A549 (cell line): Measurements from ENCODE around the gene SAP25. TPM values are rescaled to one million over a fixed set of nuclear protein-coding genes. Genes with fewer than 3 reads are reported as not detected.

Experiments used
- ATAC-seq, 2 experiments: fragments of 200-7000 bp in 1 of 2; fragments of >200 bp in 1 of 2; cut with Nextera tagmentation in 1 of 2; cut with Tn5 transposase in 1 of 2; 3 replicates each; pipeline versions ENCODE4 v1.8.0 to v1.9.1; 2018 to 2020; ENCODE audit warnings: mild to moderate bottlenecking in 1 of 2, moderate library complexity in 1 of 2
- CTCF ChIA-PET: fragments of 300-600 bp; sonication (Branson Sonifier 250); formaldehyde crosslinking; extraction: SDS; loops from one replicate; lab custom pipeline; 2021; ENCODE audit warnings: antibody characterized with exemption, inconsistent platforms; lab: Yijun Ruan, JAX
- POLR2A ChIA-PET: fragments of 350-600 bp; formaldehyde crosslinking; extraction: SDS; loops from one replicate; lab custom pipeline; 2021; ENCODE audit warnings: antibody characterized with exemption, inconsistent platforms; lab: Yijun Ruan, JAX
- DNase-seq, 2 experiments: peaks; one replicate each; pipeline versions ENCODE4 v3.0.0 to v3.0.0-alpha.2; 2011 to 2016; ENCODE audit warnings: low read depth in 1 of 2, low spot score in 1 of 2
- FAIRE-seq: peaks from 2 replicates; lab custom pipeline; 2011; peaks lifted over from hg19 to GRCh38; lab: Jason Lieb, UNC
- H3K27ac ChIP-seq, 2 experiments: fragments of >200 bp; sonication (Bioruptor Twin); formaldehyde crosslinking; 3 replicates each; pipeline ENCODE4 v1.5.1; 2016 to 2017
- H3K4me1 ChIP-seq: fragments of >200 bp; sonication (Bioruptor Twin); formaldehyde crosslinking; 3 replicates; pipeline ENCODE4 v1.6.1; 2016
- H3K4me2 ChIP-seq: fragments of >200 bp; sonication (Bioruptor Twin); formaldehyde crosslinking; 3 replicates; pipeline ENCODE4 v1.6.1; 2016
- H3K4me3 ChIP-seq: fragments of >200 bp; sonication (Bioruptor Twin); formaldehyde crosslinking; 3 replicates; pipeline ENCODE4 v1.5.1; 2016
- H3K9me3 ChIP-seq: fragments of >200 bp; sonication (Bioruptor Twin); formaldehyde crosslinking; 3 replicates; pipeline ENCODE4 v1.6.1; 2016
- CHD4 ChIP-seq: fragments of 200-600 bp; sonication (generic); IDR thresholded peaks from 2 replicates; pipeline ENCODE4 v1.6.1; 2016; ENCODE audit warnings: antibody characterized with exemption, mild to moderate bottlenecking, borderline replicate concordance
- EHMT2 ChIP-seq: fragments of 200-600 bp; sonication (generic); IDR thresholded peaks from 2 replicates; pipeline ENCODE4 v1.6.1; 2016; ENCODE audit warnings: antibody characterized with exemption, low read depth, mild to moderate bottlenecking, moderate library complexity
- EP300 ChIP-seq, 2 experiments: fragments of >200 bp; sonication (Bioruptor Twin); formaldehyde crosslinking; IDR thresholded peaks; 2 replicates in 1 of 2; 3 replicates in 1 of 2; pipeline ENCODE4 v1.6.1; 2016 to 2017
- HDAC2 ChIP-seq: fragments of 200-600 bp; sonication (generic); IDR thresholded peaks from 2 replicates; pipeline ENCODE4 v1.6.1; 2016
- HEYL ChIP-seq: fragments of 250-450 bp; sonication (Bioruptor Pico); IDR thresholded peaks from 2 replicates; pipeline ENCODE4 v1.8.0; 2021; ENCODE audit warnings: mild to moderate bottlenecking, moderate library complexity
- HOXA7 ChIP-seq: fragments of 250-450 bp; sonication (Bioruptor Pico); IDR thresholded peaks from 2 replicates; pipeline ENCODE4 v1.5.0; 2020; ENCODE audit warnings: mild to moderate bottlenecking, moderate library complexity
- JUN ChIP-seq, 2 experiments: fragments of >200 bp; sonication (Bioruptor Twin); formaldehyde crosslinking; IDR thresholded peaks; 2 replicates in 1 of 2; 3 replicates in 1 of 2; pipeline ENCODE4 v1.6.1; 2016 to 2017
- KDM1A ChIP-seq: fragments of 200-600 bp; sonication (generic); IDR thresholded peaks from 2 replicates; pipeline ENCODE4 v1.6.1; 2016; ENCODE audit warnings: low read depth, mild to moderate bottlenecking
- KDM5A ChIP-seq: fragments of 200-600 bp; sonication (generic); IDR thresholded peaks from 2 replicates; pipeline ENCODE4 v1.6.1; 2016; ENCODE audit warnings: antibody characterized with exemption, mild to moderate bottlenecking
- MAZ ChIP-seq: fragments of 150-350 bp; IDR thresholded peaks from 2 replicates; pipeline ENCODE4 v1.6.1; 2014; ENCODE audit warnings: antibody characterized with exemption, low read depth, low read length, borderline replicate concordance
- MYC ChIP-seq: IDR thresholded peaks from 2 replicates; pipeline ENCODE4 v1.6.1; 2012; ENCODE audit warnings: mild to moderate bottlenecking, inconsistent platforms, low read length, improper control_type of control experiment, borderline replicate concordance
- NPAS2 ChIP-seq: fragments of 250-450 bp; sonication (Bioruptor Pico); IDR thresholded peaks from 2 replicates; pipeline ENCODE4 v1.8.0; 2022; ENCODE audit warnings: mild to moderate bottlenecking, moderate library complexity, borderline replicate concordance
- PHF8 ChIP-seq: fragments of 200-600 bp; sonication (generic); IDR thresholded peaks from 2 replicates; pipeline ENCODE4 v1.6.1; 2016; ENCODE audit warnings: low read depth, mild to moderate bottlenecking, antibody characterized with exemption, moderate library complexity, borderline replicate concordance
- POLR2A ChIP-seq: IDR thresholded peaks from 2 replicates; pipeline ENCODE4 v1.6.1; 2012; ENCODE audit warnings: mild to moderate bottlenecking, low read length
- RCOR1 ChIP-seq: fragments of 150-350 bp; IDR thresholded peaks from 2 replicates; pipeline ENCODE4 v1.6.1; 2014; ENCODE audit warnings: antibody characterized with exemption, low read length, low read depth
- RFX5 ChIP-seq: fragments of 450-650 bp; IDR thresholded peaks from 2 replicates; pipeline ENCODE4 v1.7.1; 2014; ENCODE audit warnings: antibody characterized with exemption, mild to moderate bottlenecking, moderate library complexity
- RNF2 ChIP-seq: fragments of 200-600 bp; sonication (generic); IDR thresholded peaks from 2 replicates; pipeline ENCODE4 v1.6.1; 2016; ENCODE audit warnings: low read depth, mild to moderate bottlenecking, antibody characterized with exemption, moderate library complexity, borderline replicate concordance
- ZC3H11A ChIP-seq: fragments of 450-650 bp; IDR thresholded peaks from 2 replicates; pipeline ENCODE4 v1.6.1; 2014; ENCODE audit warnings: antibody characterized with exemption, mild to moderate bottlenecking
- WGBS: methylation state at CpG from one replicate; pipeline ENCODE4 v1.1.6; 2017; ENCODE audit errors: missing lambda C conversion rate; 5-methylcytosine and 5-hydroxymethylcytosine counted together
- polyA plus RNA-seq, 4 experiments: library from polyadenylated mRNA; depleted of rRNA in 3 of 4; stranded (reverse); fragments of >200 nt; fragmentation: RNase III in 1 of 4; extraction: RNeasy Plus Mini Kit Qiagen cat#74134 plus additional on column Dnase treatment in 1 of 4; gene quantifications; 2 replicates in 3 of 4; 3 replicates in 1 of 4; pipeline ENCODE4 v1.2.3, GENCODE V29; 2011 to 2017
- TF ChIP-seq, protein P1 (sequence below): fragments of >200 bp; sonication (Bioruptor Twin); formaldehyde crosslinking; IDR thresholded peaks from 2 replicates; pipeline ENCODE4 v1.6.1; 2016
- TF ChIP-seq, protein P2 (sequence below): fragments of >200 bp; sonication (Bioruptor Twin); formaldehyde crosslinking; IDR thresholded peaks from 3 replicates; pipeline ENCODE4 v1.5.1; 2016
- TF ChIP-seq, protein P3 (sequence below): fragments of 200-600 bp; sonication (generic); IDR thresholded peaks from 2 replicates; pipeline ENCODE4 v1.6.1; 2016; ENCODE audit warnings: antibody characterized with exemption, mild to moderate bottlenecking, moderate library complexity
- TF ChIP-seq, protein P4 (sequence below): fragments of 250-450 bp; sonication (Bioruptor Pico); IDR thresholded peaks from 2 replicates; pipeline ENCODE4 v1.5.0; 2020; ENCODE audit warnings: low read depth, mild to moderate bottlenecking, moderate library complexity
- TF ChIP-seq, protein P5 (sequence below): IDR thresholded peaks from 2 replicates; pipeline ENCODE4 v1.6.1; 2012

SAP25 gene
- polyA plus RNA-seq, 2 of the 4 experiments (the other 2 are of a cell fraction) = 0.37 TPM; not detected in 1

DNA sequence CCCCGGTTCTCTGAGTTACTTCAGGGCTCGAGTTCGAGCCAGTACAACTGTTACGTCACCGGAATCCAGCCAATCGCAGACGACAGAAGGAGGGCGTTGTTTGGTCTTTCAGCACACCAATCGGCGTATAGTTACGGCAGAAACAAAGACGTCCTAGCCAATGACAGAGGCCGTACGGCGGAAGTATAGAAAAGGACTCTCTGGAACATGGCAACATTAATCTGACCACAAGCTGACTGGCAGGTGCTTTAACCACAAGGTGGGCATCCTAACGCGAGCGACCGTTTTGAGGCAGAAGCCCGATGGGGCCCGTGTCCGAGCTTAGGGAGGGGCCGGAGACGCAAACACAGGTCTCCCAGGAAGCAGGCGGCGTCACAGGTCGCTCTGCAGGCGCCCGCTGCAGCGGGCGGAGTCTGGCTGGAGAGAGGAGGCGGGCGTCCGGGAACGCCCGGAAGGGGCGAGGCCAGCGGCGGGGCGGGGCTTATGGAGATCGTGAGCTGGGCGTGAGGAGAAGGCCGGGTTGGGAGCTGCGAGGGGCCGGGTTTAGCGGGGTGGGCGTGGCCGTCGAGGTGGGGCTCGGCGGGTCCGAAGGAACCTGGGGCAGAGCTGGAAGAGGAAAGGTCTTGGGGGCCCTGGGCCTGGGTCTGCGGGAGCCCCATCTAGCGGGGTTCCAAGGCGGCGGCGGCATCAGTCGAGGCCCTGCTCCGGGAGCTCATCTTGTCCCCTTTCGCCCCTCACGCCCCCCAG lies 38.5 kb upstream of the SAP25 start, which contains the start of gene MOSPD3:
Gene MOSPD3, plus strand, starts transcription at position 558 of the 747 bp plus-strand sequence. CDS start 252 bp downstream, outside the sequence.
- ChIA-PET POLR2A (interaction anchor here (0.6 to 2.3 kb wide), 22 partner anchors 9 to 278 kb away, joined by 3 to 28 read pairs (median 4); partner anchors contain the start of genes FBXO24, GIGYF1, GNB2 and LRCH4), CTCF (interaction anchor here (0.6 to 8.8 kb wide), 11 partner anchors 15 to 94 kb away, joined by 3 to 69 read pairs (median 5); partner anchors contain the start of gene POP7)
- peak; percentile 97 for ATAC-seq
- H3K27ac ChIP-seq = peak within 1 kb of the TSS; percentile 83 to 90
- peak within 1 kb of the TSS; percentile 67 for H3K4me3 ChIP-seq
- FAIRE-seq = peak; percentile 91
- peak within 1 kb of the TSS; percentile 96 for H3K4me2 ChIP-seq
- no peaks in the 10 kb centered on the region for H3K9me3 ChIP-seq
- TF ChIP-seq KDM1A = no peak
- peak; percentile 80 for TF ChIP-seq PHF8
- TF ChIP-seq NPAS2 (CRISPR knock-in tag) = no peak
- TF ChIP-seq POLR2A = peak; percentile 43
- peak in 1 of 2 experiments; percentile 68; a peak in 1 of 5 replicates for TF ChIP-seq JUN (IDR thresholded peaks at IDR 0.05)
- peak; percentile 84 for TF ChIP-seq RFX5
- TF ChIP-seq, all 56 proteins: peak for 4
- peak; percentile 99 to 100 for DNase-seq
- H3K4me1 ChIP-seq = peaks cover 4% of the 10 kb centered on the region; the same call in 1 of the 3 replicates
- WGBS = 2% methylated on average over 46 of the region's 61 CpGs

DNA sequence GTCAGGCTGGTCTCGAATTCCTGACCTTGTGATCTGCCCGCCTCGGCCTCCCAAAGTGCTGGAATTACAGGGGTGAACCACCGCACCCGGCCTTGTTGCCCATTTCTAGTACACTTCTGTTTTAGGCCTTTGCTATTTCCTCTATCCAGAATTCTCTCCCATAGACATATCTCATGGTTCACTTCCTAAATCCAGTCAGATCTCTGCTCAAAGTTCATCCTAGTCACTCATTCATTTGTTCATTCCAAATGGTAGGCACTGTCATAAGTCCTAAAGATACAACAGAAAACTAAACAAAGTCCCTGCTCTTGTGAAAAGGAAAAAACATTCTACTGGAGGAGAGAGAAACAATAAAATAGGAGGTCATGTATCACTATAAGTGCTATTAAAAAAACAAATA lies 36.3 kb upstream of the SAP25 start:
- POLR2A ChIA-PET = interaction anchor here (1.2 kb wide), 1 partner anchor 24 kb away, joined by 6 read pairs; the partner anchor contains the start of gene FBXO24
- Histone ChIP-seq H3K4me2 (no peak overlapping the region), H3K4me1 (peaks cover 8% of the 10 kb centered on the region; the same call in 1 of the 3 replicates), H3K4me3 (no peak overlapping the region), H3K9me3 (no peaks in the 10 kb centered on the region), H3K27ac (no peak overlapping the region)
- DNase-seq (no peak), FAIRE-seq (no peak), ATAC-seq (no peak)
- CTCF ChIA-PET = interaction anchor here (1.3 to 8.8 kb wide), 2 partner anchors 10 to 17 kb away, joined by 3 to 69 read pairs; no protein-coding TSS in a partner anchor
- 82% methylated on average over 5 of the region's 5 CpGs for WGBS
- TF ChIP-seq RNF2 (no peak), HOXA7 (CRISPR knock-in tag) (no peak), ZC3H11A (no peak), MAZ (no peak), HEYL (CRISPR knock-in tag) (no peak), KDM5A (no peak), RCOR1 (no peak), MYC (no peak), EHMT2 (no peak), CHD4 (no peak), KDM1A (no peak), HDAC2 (no peak), EP300 (IDR thresholded peaks at IDR 0.05) (no peak)
- TF ChIP-seq, protein P1, sequence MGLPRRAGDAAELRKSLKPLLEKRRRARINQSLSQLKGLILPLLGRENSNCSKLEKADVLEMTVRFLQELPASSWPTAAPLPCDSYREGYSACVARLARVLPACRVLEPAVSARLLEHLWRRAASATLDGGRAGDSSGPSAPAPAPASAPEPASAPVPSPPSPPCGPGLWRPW = no peak
- TF ChIP-seq, protein P2, sequence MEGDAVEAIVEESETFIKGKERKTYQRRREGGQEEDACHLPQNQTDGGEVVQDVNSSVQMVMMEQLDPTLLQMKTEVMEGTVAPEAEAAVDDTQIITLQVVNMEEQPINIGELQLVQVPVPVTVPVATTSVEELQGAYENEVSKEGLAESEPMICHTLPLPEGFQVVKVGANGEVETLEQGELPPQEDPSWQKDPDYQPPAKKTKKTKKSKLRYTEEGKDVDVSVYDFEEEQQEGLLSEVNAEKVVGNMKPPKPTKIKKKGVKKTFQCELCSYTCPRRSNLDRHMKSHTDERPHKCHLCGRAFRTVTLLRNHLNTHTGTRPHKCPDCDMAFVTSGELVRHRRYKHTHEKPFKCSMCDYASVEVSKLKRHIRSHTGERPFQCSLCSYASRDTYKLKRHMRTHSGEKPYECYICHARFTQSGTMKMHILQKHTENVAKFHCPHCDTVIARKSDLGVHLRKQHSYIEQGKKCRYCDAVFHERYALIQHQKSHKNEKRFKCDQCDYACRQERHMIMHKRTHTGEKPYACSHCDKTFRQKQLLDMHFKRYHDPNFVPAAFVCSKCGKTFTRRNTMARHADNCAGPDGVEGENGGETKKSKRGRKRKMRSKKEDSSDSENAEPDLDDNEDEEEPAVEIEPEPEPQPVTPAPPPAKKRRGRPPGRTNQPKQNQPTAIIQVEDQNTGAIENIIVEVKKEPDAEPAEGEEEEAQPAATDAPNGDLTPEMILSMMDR = no peak
- TF ChIP-seq, protein P3, sequence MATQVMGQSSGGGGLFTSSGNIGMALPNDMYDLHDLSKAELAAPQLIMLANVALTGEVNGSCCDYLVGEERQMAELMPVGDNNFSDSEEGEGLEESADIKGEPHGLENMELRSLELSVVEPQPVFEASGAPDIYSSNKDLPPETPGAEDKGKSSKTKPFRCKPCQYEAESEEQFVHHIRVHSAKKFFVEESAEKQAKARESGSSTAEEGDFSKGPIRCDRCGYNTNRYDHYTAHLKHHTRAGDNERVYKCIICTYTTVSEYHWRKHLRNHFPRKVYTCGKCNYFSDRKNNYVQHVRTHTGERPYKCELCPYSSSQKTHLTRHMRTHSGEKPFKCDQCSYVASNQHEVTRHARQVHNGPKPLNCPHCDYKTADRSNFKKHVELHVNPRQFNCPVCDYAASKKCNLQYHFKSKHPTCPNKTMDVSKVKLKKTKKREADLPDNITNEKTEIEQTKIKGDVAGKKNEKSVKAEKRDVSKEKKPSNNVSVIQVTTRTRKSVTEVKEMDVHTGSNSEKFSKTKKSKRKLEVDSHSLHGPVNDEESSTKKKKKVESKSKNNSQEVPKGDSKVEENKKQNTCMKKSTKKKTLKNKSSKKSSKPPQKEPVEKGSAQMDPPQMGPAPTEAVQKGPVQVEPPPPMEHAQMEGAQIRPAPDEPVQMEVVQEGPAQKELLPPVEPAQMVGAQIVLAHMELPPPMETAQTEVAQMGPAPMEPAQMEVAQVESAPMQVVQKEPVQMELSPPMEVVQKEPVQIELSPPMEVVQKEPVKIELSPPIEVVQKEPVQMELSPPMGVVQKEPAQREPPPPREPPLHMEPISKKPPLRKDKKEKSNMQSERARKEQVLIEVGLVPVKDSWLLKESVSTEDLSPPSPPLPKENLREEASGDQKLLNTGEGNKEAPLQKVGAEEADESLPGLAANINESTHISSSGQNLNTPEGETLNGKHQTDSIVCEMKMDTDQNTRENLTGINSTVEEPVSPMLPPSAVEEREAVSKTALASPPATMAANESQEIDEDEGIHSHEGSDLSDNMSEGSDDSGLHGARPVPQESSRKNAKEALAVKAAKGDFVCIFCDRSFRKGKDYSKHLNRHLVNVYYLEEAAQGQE = no peak
- TF ChIP-seq, protein P4, sequence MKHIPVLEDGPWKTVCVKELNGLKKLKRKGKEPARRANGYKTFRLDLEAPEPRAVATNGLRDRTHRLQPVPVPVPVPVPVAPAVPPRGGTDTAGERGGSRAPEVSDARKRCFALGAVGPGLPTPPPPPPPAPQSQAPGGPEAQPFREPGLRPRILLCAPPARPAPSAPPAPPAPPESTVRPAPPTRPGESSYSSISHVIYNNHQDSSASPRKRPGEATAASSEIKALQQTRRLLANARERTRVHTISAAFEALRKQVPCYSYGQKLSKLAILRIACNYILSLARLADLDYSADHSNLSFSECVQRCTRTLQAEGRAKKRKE (CRISPR knock-in tag) = no peak
- TF ChIP-seq, protein P5, sequence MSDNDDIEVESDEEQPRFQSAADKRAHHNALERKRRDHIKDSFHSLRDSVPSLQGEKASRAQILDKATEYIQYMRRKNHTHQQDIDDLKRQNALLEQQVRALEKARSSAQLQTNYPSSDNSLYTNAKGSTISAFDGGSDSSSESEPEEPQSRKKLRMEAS = no peak
